GM19397 (cell line): Measurements from ENCODE around the gene BMAL1.
"Not testable (repeated sequence)": the region's sequence is repeated elsewhere in the genome, so short reads cannot be mapped to it uniquely, and the experiment has no call there.

Experiments
- ATAC-seq: cut with Tn5 transposase; IDR thresholded peaks from one replicate; pipeline ENCODE4 v1.9.1; 2021; ENCODE audit warnings: mild to moderate bottlenecking, moderate library complexity; ENCODE audit not compliant: unreplicated experiment

BMAL1 gene

GRCh38 chr11:13436836-13437235 lies 159.2 kb downstream of the BMAL1 start:
- ATAC-seq, result not testable (repeated sequence)
